Lung (tissue), 12 donors: ENCODE data around the gene DNAJC6. TPM values are rescaled to one million over a fixed set of nuclear protein-coding genes. Genes with fewer than 3 reads are reported as not detected.

Source experiments
- ATAC-seq: fragments of 200-7000 bp; cut with Tn5 transposase; one replicate; pipeline ENCODE4 v1.9.1; 2020; ENCODE audit warnings: moderate number of reproducible peaks; ENCODE audit not compliant: insufficient read depth, low FRiP score
- DNase-seq, 3 donors: peaks; one replicate each; pipeline ENCODE4 v3.0.0-alpha.2; 2013 to 2017
- H3K27ac ChIP-seq, 2 donors: one replicate each; pipeline ENCODE4 v1.5.1; 2013; ENCODE audit warnings: mild to moderate bottlenecking in 2 of 2, moderate library complexity in 2 of 2, control low read depth in 1 of 2, inconsistent platforms in 1 of 2, low read depth in 1 of 2, low read length in 1 of 2
- H3K27me3 ChIP-seq, 3 donors: one replicate each; pipeline ENCODE4 v1.5.1; 2013; ENCODE audit warnings: low read length in 2 of 3; ENCODE audit not compliant: control insufficient read depth in 3 of 3, insufficient read depth in 3 of 3
- H3K36me3 ChIP-seq, 4 donors: one replicate each; pipeline ENCODE4 v1.5.1; 2013; ENCODE audit warnings: low read length in 4 of 4, mild to moderate bottlenecking in 1 of 4, moderate library complexity in 1 of 4; ENCODE audit not compliant: control insufficient read depth in 4 of 4, insufficient read depth in 4 of 4
- H3K4me1 ChIP-seq, 5 donors: one replicate each; pipeline ENCODE4 v1.5.1; 2013; ENCODE audit warnings: low read length in 5 of 5, mild to moderate bottlenecking in 2 of 5, moderate library complexity in 1 of 5; ENCODE audit not compliant: control insufficient read depth in 5 of 5, insufficient read depth in 5 of 5
- H3K4me3 ChIP-seq: one replicate; pipeline ENCODE4 v1.5.1; 2013; ENCODE audit warnings: mild to moderate bottlenecking, control low read depth, moderate library complexity
- H3K9ac ChIP-seq, 2 donors: one replicate each; pipeline ENCODE4 v1.5.1; 2013; ENCODE audit warnings: low read length in 2 of 2, control low read depth in 1 of 2; ENCODE audit not compliant: insufficient read depth in 1 of 2
- H3K9me3 ChIP-seq, 4 donors: one replicate each; pipeline ENCODE4 v1.5.1; 2013; ENCODE audit warnings: low read length in 3 of 4, mild to moderate bottlenecking in 1 of 4, moderate library complexity in 1 of 4; ENCODE audit not compliant: control insufficient read depth in 4 of 4, insufficient read depth in 3 of 4
- WGBS, 2 donors: extraction: QIAGEN DNeasy Blood & Tissue Kit; methylation state at CpG; one replicate each; pipeline ENCODE4 v1.1.7; 2013; 5-methylcytosine and 5-hydroxymethylcytosine counted together
- polyA plus RNA-seq, 2 donors: library from polyadenylated mRNA; stranded (reverse); fragments of 200-250 nt; gene quantifications; one replicate each; pipeline ENCODE4 v1.2.1, GENCODE V29; 2013
- total RNA-seq, 2 donors: library from RNA; depleted of rRNA in 1 of 2; stranded (reverse); fragments of >200 nt in 1 of 2; gene quantifications; one replicate each; pipeline ENCODE4 v1.2.1, GENCODE V29; 2014 to 2021
- TF ChIP-seq, protein P1 (sequence below): IDR thresholded peaks from 2 replicates; pipeline ENCODE4 v1.5.1; 2012; ENCODE audit warnings: mild to moderate bottlenecking; ENCODE audit errors: control extremely low read depth, extremely low read depth
- donor health status: control.
- donor health status: control.
- donor health status: Bipolar disorder and iron deficiency.
- donor health status: healthy.
- donor health status: DM: yes; HTN: yes; CAD: no.

DNAJC6 gene
- total and polyA plus RNA-seq, 4 donors = 0.96 to 5.0 (median 3.0) TPM

DNA sequence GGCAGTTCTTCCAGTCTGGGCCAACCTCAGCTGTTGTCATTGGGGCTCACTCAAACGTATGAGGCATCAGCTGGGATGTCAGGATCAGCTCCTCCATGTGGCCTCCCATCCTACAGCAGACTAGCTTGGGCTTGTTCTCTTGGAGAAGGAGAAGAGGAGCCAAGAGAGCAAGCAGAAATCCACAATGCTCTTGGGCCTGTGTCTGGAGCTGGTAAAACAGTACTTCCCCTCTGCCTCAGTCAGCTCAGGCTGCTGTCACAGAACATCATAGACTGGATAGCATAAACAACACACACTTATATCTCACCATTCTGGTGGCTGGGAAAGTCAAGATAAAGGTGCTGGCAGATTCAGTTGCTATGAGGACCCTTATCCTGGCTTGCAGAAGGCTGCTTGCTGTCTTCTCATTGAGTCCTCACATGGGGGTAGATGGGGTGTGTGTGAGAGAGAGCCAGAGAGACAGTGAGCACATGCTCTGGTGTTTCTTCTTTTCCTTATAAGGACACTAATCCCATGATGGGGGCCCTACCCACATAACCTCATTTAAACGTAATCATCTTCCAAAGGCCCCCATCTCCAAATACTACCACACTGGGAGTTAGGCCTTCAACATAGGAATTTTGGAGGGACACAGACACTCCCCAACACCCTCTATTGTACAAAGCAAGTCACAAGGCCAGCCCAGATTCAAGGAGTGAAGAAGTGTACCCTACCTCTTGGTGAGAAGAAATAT is 16.3 kb upstream of the DNAJC6 start:
- 89 to 91% methylated on average over 2 of the region's 2 CpGs for WGBS, 2 donors
- no peak overlapping the region for H3K27ac ChIP-seq
- no peak overlapping the region for H3K4me3 ChIP-seq
- H3K36me3 ChIP-seq = no peaks in the 10 kb centered on the region
- no peaks in the 10 kb centered on the region for H3K9me3 ChIP-seq
- H3K4me1 ChIP-seq = no peaks in the 10 kb centered on the region
- H3K27me3 ChIP-seq = no peaks in the 10 kb centered on the region
- no peak for ATAC-seq
- H3K9ac ChIP-seq = no peak overlapping the region
- DNase-seq = no peak
- TF ChIP-seq, protein P1, sequence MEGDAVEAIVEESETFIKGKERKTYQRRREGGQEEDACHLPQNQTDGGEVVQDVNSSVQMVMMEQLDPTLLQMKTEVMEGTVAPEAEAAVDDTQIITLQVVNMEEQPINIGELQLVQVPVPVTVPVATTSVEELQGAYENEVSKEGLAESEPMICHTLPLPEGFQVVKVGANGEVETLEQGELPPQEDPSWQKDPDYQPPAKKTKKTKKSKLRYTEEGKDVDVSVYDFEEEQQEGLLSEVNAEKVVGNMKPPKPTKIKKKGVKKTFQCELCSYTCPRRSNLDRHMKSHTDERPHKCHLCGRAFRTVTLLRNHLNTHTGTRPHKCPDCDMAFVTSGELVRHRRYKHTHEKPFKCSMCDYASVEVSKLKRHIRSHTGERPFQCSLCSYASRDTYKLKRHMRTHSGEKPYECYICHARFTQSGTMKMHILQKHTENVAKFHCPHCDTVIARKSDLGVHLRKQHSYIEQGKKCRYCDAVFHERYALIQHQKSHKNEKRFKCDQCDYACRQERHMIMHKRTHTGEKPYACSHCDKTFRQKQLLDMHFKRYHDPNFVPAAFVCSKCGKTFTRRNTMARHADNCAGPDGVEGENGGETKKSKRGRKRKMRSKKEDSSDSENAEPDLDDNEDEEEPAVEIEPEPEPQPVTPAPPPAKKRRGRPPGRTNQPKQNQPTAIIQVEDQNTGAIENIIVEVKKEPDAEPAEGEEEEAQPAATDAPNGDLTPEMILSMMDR = no peak

DNA sequence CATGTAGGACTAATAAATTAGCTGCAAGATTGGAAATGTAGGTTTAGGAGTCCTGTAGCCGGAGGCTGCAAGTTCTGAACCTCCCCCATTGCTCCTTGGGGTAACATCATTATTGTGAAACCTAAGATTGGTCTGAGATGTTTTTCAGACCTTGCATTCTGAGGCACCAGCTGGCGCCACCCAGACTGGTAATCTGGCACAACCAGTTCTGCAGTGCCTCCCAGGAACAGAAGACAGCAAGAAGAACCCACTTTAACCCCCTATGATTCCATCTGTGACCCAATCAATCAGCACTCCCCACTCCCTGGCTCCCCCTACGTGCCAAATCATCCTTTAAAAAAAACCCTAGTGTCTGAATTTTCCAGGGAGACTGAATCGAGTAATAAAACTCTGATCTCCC is 11.6 kb upstream of the DNAJC6 start:
- TF ChIP-seq, protein P1 = no peak
- DNase-seq (no peak), ATAC-seq (no peak)
- Histone ChIP-seq H3K36me3 (no peaks in the 10 kb centered on the region), H3K4me1 (no peaks in the 10 kb centered on the region), H3K9ac (no peak overlapping the region), H3K27me3 (no peaks in the 10 kb centered on the region), H3K4me3 (no peak overlapping the region), H3K27ac (no peak overlapping the region), H3K9me3 (no peaks in the 10 kb centered on the region)
- WGBS, 2 donors = 84 to 87% methylated on average over 4 of the region's 4 CpGs

GRCh38 chr1:65299328-65299727 is 10.0 kb upstream of the DNAJC6 start:
- DNase-seq = no peak
- Histone ChIP-seq H3K9me3 (no peaks in the 10 kb centered on the region), H3K9ac (no peak overlapping the region), H3K27ac (no peak overlapping the region), H3K4me1 (no peaks in the 10 kb centered on the region), H3K4me3 (no peak overlapping the region), H3K27me3 (no peaks in the 10 kb centered on the region), H3K36me3 (no peaks in the 10 kb centered on the region)
- no peak for ATAC-seq
- WGBS, 2 donors = 50 to 65% methylated on average over 1 of the region's 1 CpG
- TF ChIP-seq, protein P1 = no peak
